ENCODE measurements around the gene ESPNL. TPM values are rescaled to one million over a fixed set of nuclear protein-coding genes. Genes with fewer than 3 reads are reported as not detected.
"Not testable (repeated sequence)": the region's sequence is repeated elsewhere in the genome, so short reads cannot be mapped to it uniquely, and the experiment has no call there.

ESPNL gene
- total RNA-seq, 1 experiment from 2014 or later = not detected

DNA sequence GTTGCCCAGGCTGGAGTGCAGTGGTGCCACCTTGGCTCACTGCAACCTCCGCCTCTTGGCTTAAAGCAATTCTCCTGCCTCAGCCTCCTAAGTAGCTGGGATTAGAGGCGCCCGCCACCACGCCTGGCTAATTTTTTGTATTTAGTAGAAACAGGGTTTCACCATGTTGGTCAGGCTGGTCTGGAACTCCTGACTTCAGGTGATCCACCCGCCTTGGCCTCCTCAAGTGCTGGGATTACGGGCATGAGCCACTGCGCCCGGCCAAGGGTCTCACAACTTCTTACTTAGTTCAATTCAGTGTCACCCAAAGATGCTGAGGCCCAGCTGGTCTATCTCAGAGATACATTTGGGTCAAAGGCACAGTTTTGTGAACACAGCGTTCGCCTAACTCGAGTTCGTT is 15.6 kb downstream of the ESPNL start:
- not testable (repeated sequence) for DNase-seq (ENCODE audit: low spot score)

- no peak for DNase-seq (ENCODE audit: low spot score)
Measured at GRCh38 chr2:238116298-238117198, 16.4 kb downstream of the ESPNL start.

DNA sequence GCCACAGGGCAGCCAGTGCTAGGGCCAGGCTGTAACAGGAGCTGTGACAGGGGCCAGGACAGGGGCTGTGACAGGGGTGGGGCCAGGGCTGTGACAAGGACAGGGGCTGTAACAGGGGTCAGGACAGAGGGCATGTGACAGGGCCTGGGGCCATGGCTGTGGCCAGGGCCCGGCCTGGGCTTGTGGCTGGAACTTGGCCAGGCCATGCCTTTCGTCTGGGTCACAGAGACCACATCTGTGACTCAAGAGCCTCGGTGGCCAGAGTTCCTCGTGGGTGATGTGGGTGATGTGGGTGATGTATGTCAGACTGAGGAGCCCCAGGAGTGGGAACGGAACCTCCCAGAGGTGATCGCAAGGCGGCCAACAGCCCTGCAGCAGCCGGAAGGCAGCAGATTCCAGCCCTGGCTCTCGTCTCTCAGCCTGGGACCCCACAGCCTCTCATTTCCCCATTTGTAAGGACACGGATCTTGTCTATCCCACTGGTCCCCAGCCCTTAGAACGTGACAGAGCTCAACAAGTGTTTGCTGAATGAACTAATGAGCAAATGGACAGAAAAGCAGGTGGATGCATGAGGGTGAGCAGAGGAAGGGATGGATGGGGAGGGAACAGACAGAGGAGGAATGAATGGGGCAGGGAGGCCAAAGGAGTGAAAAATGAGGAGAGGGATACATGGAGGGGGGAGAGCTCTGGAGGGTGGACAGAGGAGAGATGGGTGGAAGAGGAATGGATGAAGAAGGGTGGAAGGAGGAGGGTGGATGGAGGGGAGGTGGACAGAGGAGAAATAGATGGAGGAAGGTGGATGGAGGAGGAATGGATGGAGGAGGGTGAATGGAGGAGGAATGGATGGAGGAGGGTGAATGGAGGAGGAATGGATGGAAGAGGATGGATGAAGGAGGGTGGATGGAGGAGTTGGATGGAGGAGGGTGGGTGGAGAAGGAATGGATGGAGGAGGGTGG is 17.3 kb downstream of the ESPNL start:
- no peak for DNase-seq (ENCODE audit: low spot score)

DNA sequence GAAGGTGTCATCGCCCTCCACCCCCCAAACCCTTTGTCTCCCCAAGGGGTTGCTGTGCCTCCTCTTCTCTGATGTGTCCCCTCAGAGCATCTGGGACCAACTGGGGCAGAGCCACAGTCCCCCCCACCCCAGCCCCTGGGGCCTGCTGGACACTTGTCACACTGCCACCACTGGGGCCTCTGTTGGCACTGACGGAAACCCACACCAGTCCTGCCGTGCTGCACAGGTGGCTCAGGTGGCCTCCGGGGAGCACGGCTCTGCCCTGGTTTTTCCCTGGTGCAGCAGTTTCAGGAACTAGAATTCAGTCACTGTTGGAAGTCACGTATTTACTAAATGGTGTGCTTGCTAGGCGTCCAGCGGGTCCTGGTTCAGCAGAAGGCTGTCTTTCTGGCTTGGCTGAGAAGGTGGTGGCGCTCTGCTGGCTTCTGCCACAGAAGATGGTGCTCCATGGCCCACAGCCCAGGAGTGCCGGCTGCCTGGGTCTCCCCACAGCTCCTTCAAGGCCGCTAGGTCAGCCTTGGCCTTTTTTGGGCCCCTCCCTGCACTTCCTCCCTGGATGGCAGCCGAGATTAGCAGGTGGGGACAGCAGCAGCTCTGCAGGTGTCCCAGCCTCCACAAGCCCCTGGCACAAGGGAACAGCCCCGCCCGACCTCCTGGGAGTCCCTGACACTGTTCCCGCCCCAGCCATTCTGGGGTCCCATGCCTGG is 19.8 kb downstream of the ESPNL start:
- DNase-seq (ENCODE audit: low spot score) = no peak

- DNase-seq (ENCODE audit: low spot score) = peak; percentile 60
Measured at GRCh38 chr2:238120463-238121298, 20.5 kb downstream of the ESPNL start.

DNA sequence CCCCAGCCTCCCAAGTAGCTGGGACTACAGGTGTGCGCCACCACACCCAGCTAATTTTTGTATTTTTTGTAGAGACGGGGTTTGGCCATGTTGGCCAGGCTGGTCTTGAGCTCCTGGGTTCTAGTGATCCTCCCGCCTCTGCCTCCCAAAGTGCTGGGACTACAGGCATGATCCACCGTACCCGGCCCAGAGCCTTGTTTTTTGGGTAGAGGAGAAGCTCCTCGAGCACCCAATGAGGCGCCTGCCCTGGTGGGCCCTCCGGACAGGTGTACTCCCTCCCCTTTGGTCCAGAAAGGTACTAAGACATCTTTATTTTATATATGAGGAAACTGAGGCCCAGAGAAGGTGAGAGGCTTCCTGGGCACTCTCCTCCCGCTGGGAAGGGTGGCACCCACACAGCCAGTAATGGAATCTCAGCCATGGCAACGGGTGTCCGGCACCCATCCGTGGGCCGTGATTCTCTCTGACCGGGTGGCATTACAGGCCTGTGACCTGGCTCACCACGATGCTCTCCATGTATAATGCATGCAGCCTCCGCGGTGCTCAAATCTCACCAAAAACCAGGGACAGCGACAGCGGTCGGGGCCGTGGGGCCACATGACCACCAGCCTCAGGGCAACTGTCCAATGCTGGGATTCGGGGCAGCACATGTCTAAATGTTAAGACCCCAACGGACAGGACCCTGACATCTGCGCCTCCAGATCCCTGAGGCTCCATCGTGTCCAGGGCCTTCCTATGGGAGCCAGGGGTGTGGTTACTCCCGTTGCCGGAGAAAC is 21.6 kb downstream of the ESPNL start:
- no peak for DNase-seq (ENCODE audit: low spot score)

- no peak for DNase-seq (ENCODE audit: low spot score)
Measured at GRCh38 chr2:238122287-238123217, 22.4 kb downstream of the ESPNL start.

- no peak for DNase-seq (ENCODE audit: low spot score)
Measured at GRCh38 chr2:238123218-238123971, 23.3 kb downstream of the ESPNL start.

GRCh38 chr2:238123991-238124470 is 23.9 kb downstream of the ESPNL start:
- no peak for DNase-seq (ENCODE audit: low spot score)

- DNase-seq (ENCODE audit: low spot score) = no peak
Measured at GRCh38 chr2:238124488-238125126, 24.5 kb downstream of the ESPNL start.

GRCh38 chr2:238125127-238125885 is 25.2 kb downstream of the ESPNL start:
- no peak for DNase-seq (ENCODE audit: low spot score)

DNA sequence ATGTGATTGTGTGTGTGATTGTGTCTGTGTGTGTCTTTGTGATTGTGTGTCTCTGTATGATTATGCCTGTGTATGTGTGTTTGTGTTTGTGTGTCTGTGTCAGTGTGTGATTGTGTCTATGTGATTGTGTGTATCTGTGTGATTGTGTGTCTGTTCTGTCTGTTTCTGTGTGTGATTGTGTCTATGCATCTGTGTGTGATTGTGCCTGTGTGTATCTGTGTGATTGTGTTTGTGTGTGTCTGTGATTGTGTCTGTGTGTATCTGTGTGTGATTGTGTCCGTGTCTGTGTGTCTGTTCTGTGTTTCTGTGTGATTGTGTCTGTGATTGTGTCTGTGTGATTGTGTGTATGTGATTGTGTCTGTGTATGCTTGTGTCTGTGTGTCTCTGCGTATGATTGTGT is 26.2 kb downstream of the ESPNL start:
- DNase-seq (ENCODE audit: low spot score) = no peak

DNA sequence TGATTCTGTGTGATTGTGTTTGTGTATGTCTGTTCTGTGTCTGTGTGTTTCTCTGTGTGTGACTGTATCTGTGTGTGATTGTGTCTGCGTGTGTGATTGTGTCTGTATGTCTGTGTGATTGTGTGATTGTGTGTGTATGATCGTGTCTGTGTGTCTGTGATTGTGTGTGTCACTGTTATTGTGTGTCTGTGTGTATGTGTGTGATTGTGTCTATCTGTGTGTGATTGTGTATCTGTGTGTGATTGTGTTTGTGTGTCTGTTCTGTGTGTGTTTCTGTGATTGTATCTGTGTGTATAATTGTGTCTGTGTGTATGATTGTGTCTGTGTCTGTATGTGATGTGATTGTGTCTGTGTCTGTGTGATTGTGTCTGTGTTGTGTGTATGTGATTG is 26.6 kb downstream of the ESPNL start:
- DNase-seq (ENCODE audit: low spot score) = no peak

- DNase-seq (ENCODE audit: low spot score) = no peak
Measured at GRCh38 chr2:238127165-238128060, 27.3 kb downstream of the ESPNL start.

DNA sequence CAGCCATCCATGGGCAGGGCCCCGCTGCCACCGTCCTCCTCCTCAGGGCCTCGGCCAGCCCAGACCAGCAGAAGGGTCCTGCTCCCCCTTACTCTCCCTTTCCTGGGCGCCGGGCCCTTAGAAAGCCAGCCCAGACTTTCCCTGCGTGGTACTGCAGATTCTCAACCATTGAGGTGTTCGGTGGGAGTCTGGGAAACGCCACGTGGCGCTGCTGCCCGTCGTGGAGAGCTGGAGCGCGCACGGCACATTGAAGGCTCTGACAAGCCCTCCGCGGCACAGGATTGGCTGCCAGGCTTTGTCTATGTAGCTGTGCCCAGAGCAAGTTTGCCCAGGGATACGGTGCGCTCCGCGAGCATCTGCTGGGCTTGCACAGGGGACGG is 27.9 kb downstream of the ESPNL start:
- no peak for DNase-seq (ENCODE audit: low spot score)

DNA sequence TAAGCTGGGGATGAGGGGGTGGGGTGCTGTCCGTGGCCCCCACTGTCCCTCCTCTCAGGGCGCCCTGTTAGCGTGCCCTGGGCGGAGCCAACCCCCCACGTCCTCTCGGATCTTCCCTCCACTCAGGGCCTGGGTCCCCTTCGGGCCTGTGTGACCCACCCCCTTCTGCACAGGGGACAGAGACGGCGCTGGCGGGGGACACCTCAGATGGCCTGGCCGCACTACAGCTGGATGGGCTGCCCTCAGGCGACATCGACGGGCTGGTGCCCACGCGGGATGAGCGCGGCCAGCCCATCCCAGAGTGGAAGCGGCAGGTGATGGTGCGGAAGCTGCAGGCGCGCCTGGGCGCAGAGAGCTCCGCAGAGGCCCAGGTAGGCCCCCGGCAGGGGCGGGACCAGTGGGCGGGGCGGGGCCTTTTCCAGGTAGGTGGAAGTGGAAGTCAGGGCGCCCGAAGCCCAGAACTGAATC is 28.4 kb downstream of the ESPNL start:
- DNase-seq (ENCODE audit: low spot score) = no peak
